ENCODE measurements around the gene SPEM2.

GRCh38 chr17:7459961-7460545 lies 34.6 kb downstream of the SPEM2 start:
- TF ChIP-seq CTCF (IDR thresholded peaks at IDR 0.05) (no peak), SIN3A (IDR thresholded peaks at IDR 0.05; ENCODE audit: borderline replicate concordance, low read depth, low read length) (no peak), REST (IDR thresholded peaks at IDR 0.05; ENCODE audit: low read depth, low read length) (no peak), MAX (IDR thresholded peaks at IDR 0.05; ENCODE audit: low read depth) (no peak)
